RWPE1 (cell line): ENCODE data around the gene FGF8.

Source experiments
- CTCF ChIA-PET: fragments of 350-600 bp; sonication (Branson Sonifier 250); formaldehyde crosslinking; extraction: SDS; loops from one replicate; lab custom pipeline; 2021; lab: Yijun Ruan, JAX
- POLR2A ChIA-PET: fragments of 400-600 bp; formaldehyde crosslinking; extraction: SDS; loops from one replicate; lab custom pipeline; 2020; ENCODE audit warnings: antibody characterized with exemption; ENCODE audit not compliant: low non-redundant PET; lab: Yijun Ruan, JAX
- DNase-seq: peaks from one replicate; pipeline ENCODE4 v3.0.0; 2012; ENCODE audit warnings: low spot score
- H3K27ac ChIP-seq: fragments of 450-650 bp; 2 replicates; pipeline ENCODE4 v1.5.1; 2017
- TF ChIP-seq, protein P1 (sequence below): fragments of 450-650 bp; conservative IDR thresholded peaks from 2 replicates; pipeline ENCODE4 v1.5.1; 2017; ENCODE audit warnings: low read depth, mild to moderate bottlenecking

The FGF8 gene

DNA sequence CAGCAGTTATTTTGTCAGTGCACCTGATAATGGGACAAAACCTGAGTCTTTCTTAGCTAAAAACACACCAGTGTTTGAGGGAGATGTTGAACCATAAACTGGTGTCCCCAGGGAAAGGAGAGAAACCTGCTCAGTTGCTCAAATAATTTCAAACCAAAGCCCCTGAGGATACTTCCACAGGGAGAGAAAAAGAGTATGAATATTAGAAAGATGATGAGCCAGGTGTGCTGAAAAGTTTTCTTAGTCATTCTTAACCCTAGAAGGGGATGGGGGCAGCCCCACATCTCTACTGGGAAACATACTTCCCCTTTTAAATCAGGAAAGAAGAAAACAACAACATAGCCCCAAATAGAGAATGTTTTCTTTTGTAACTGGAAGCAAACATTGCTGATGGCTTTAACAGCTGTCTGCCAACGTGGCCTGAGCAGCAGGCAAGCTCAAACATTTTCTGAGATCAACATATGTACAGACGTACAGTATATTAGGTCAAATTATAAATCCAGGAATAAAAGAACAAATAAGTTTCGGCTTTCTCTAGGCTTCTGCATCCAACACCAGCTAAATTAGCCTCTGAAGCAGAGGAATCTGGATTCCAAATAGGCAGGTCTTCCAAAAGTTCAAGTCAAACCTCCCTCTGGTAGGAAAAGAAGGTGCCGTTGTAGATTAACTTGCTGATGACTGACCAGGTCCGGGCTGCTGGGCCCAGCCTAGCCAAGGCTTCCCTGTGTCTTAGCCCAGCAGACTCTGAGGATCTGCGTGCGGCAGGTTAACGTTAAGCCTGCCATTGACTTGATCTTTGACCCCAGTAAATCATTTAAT lies 50.4 kb downstream of the FGF8 start:
- CTCF ChIA-PET: interaction anchor here (1.2 kb wide), 1 partner anchor 72 kb away, joined by 4 read pairs; no protein-coding TSS in a partner anchor
- POLR2A ChIA-PET: interaction anchor here (0.5 kb wide), 1 partner anchor 75 kb away, joined by 4 read pairs; no protein-coding TSS in a partner anchor
- H3K27ac ChIP-seq: no peak overlapping the region
- no peak for DNase-seq
- TF ChIP-seq, protein P1, sequence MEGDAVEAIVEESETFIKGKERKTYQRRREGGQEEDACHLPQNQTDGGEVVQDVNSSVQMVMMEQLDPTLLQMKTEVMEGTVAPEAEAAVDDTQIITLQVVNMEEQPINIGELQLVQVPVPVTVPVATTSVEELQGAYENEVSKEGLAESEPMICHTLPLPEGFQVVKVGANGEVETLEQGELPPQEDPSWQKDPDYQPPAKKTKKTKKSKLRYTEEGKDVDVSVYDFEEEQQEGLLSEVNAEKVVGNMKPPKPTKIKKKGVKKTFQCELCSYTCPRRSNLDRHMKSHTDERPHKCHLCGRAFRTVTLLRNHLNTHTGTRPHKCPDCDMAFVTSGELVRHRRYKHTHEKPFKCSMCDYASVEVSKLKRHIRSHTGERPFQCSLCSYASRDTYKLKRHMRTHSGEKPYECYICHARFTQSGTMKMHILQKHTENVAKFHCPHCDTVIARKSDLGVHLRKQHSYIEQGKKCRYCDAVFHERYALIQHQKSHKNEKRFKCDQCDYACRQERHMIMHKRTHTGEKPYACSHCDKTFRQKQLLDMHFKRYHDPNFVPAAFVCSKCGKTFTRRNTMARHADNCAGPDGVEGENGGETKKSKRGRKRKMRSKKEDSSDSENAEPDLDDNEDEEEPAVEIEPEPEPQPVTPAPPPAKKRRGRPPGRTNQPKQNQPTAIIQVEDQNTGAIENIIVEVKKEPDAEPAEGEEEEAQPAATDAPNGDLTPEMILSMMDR: no peak

DNA sequence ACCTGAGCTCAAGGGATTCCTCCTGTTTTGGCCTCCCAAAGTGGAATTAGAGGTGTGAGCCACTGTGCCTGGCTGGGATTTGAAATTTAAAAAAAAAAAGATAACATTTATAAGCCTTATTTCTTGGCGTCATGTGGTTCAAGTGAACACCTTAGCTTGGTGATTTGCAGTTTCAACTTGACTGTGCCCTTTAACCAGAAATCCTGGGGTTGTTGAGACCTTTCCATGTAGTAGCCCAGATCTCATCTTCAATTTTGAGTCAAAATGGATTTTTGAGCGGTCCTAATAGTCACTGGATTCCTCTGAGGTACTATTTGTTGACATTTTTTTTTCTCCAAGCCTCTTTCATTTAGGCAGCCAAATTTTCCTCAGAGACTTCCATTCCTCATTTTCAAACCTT lies 51.5 kb downstream of the FGF8 start:
- ChIA-PET POLR2A (no interaction called here), CTCF (interaction anchor here (0.6 to 0.9 kb wide), 3 partner anchors 15 to 122 kb away, joined by 3 to 4 read pairs (median 3); no protein-coding TSS in a partner anchor)
- H3K27ac ChIP-seq: no peak overlapping the region
- no peak for DNase-seq
- TF ChIP-seq, protein P1: no peak

DNA sequence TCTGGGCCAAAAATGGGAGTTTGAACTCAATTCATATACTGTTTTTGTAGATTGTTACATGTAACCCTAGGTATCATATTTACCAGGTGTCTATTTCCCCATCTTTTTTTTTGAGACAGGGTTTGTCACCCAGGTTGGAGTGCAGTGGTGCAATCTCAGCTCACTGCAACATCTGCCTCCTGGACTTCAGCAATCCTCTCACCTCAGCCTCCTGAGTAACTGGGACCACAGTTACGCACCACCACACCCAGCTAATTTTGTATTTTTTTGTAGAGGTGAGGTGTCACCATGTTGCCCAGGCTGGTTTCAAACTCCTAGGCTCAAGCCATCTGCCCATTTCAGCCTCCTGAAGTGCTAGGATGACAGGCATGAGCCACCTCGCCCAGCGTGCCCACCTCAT lies 52.7 kb downstream of the FGF8 start:
- H3K27ac ChIP-seq: no peak overlapping the region
- TF ChIP-seq, protein P1: no peak
- ChIA-PET CTCF (interaction anchor here (0.7 kb wide), 2 partner anchors 23 to 509 kb away, joined by 3 to 4 read pairs; no protein-coding TSS in a partner anchor), POLR2A (no interaction called here)
- no peak for DNase-seq

DNA sequence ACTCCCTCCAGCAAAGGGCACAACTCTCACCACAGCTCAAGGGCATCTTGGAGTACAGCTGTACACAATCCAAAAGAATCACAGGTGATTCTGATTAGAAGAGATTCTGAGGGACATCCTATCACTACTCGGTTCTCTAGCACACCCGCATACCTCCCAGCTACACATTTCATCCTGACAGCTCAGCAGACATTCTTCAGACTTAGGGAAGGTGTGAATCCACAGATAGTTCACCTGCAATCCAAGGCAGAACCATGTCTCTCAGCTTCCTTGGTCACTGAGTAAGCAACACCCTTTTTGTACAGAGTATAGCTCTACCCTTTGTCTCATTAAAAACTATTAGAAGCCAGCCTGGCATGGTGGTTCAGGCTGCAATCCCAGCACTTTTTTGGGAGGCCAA lies 54.1 kb downstream of the FGF8 start:
- ChIA-PET CTCF (no interaction called here), POLR2A (no interaction called here)
- DNase-seq: no peak
- TF ChIP-seq, protein P1: no peak
- no peak overlapping the region for H3K27ac ChIP-seq

DNA sequence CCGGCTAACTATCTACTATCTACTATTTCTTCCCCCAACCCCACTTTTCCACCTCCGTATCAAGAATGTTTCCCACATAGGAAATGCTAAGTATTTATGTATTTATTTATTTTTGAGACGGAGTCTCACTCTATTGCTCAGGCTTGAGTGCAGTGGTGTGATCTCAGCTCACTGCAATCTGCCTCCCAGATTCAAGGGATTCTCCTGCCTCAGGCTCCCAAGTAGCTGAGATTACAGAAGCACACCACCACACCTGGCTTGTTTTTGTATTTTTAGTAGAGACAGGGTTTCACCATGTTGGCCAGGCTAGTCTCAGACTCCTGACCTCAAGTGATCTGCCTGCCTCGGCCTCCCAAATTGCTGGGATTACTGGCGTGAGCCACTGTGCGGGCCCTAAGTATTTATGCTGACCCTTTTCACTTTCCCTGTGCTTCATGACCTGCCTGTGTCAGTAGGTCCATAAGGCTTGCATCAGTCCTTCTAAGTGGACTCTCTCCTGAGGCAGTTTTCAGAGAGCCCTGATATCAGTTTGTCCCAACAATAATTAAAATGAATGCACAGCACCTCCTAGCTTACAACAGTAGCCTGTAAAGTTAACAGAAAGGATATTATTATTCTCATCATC lies 55.2 kb downstream of the FGF8 start:
- ChIA-PET POLR2A (no interaction called here), CTCF (no interaction called here)
- TF ChIP-seq, protein P1: no peak
- no peak overlapping the region for H3K27ac ChIP-seq
- DNase-seq: no peak
